ENCODE data around the gene SLC66A2.

GRCh38 chr18:79873449-79874110 lies 77.9 kb downstream of the SLC66A2 start:
- TF ChIP-seq GATA2 (IDR thresholded peaks at IDR 0.05; ENCODE audit: low read depth, low read length) (no peak), GATA3 (IDR thresholded peaks at IDR 0.05; ENCODE audit: low read depth, low read length) (no peak)
